Left ventricle myocardium inferior (tissue), 1 donor: ENCODE data around the gene PPCDC. TPM values are rescaled to one million over a fixed set of nuclear protein-coding genes. Genes with fewer than 3 reads are reported as not detected.

Source experiments
- DNase-seq: peaks from one replicate; pipeline ENCODE4 v3.0.0-alpha.2; 2020
- H3K27ac ChIP-seq: fragments of 200-600 bp; replicated peaks from 2 replicates; pipeline ENCODE4 v1.8.0; 2021
- H3K27me3 ChIP-seq: fragments of 200-600 bp; 2 replicates; pipeline ENCODE4 v1.8.0; 2021; ENCODE audit warnings: low read depth
- H3K36me3 ChIP-seq: fragments of 200-600 bp; 2 replicates; pipeline ENCODE4 v1.8.0; 2021
- H3K4me1 ChIP-seq: fragments of 200-600 bp; 2 replicates; pipeline ENCODE4 v1.8.0; 2021
- H3K4me3 ChIP-seq: fragments of 200-600 bp; 2 replicates; pipeline ENCODE4 v1.8.0; 2021; ENCODE audit warnings: mild to moderate bottlenecking, moderate library complexity
- H3K9me3 ChIP-seq: fragments of 200-600 bp; replicated peaks from 2 replicates; pipeline ENCODE4 v1.8.0; 2021
- intact Hi-C: fragments of 100-400 bp; cut with micrococcal nuclease; formaldehyde crosslinking; loops from one replicate; pipeline ENCODE4 v1.11.0; 2022
- total RNA-seq: library from RNA; stranded (reverse); fragmentation: NEBNext Ultra II Directional; extraction: Animal tissue kit (Norgen Biotek cat#: 25700); gene quantifications from one replicate; pipeline ENCODE4 v1.2.1, GENCODE V29; 2021
- TF ChIP-seq, protein P1 (sequence below): fragments of 200-600 bp; IDR thresholded peaks from 2 replicates; pipeline ENCODE4 v1.8.0; 2021; ENCODE audit warnings: antibody characterized with exemption, mild to moderate bottlenecking, borderline replicate concordance
- donor health status: DM: no; HTN: yes; CAD: no; lungs with severe emphysema.

PPCDC gene
- total RNA-seq, 1 donor from 2014 or later: 5.0 TPM

DNA sequence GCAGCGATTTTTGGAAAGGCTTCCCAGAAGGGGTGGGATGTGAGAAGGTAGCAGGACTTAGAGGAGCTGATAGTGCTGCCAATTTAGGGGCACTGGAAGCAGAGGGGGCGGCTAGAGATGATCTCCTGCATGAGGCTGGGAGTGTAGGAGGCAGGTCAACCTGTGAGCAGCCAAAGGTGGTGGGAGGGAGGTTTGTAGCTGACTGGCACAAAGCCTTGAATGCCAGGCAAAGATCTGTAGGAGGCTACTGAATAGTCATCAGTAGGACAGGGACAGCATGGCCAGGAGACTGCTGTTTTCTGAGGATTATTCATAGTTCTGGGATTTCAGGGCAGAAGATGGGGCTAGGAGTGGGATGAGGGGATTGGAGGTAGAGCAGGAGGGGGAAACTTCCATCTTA, 25.8 kb upstream of the PPCDC start:
- Histone ChIP-seq H3K4me1 (peaks cover 11% of the 10 kb centered on the region), H3K4me3 (no peak overlapping the region), H3K9me3 (no peaks in the 10 kb centered on the region), H3K27ac (no peak overlapping the region), H3K36me3 (no peaks in the 10 kb centered on the region), H3K27me3 (peaks cover 50% of the 10 kb centered on the region)
- TF ChIP-seq, protein P1, sequence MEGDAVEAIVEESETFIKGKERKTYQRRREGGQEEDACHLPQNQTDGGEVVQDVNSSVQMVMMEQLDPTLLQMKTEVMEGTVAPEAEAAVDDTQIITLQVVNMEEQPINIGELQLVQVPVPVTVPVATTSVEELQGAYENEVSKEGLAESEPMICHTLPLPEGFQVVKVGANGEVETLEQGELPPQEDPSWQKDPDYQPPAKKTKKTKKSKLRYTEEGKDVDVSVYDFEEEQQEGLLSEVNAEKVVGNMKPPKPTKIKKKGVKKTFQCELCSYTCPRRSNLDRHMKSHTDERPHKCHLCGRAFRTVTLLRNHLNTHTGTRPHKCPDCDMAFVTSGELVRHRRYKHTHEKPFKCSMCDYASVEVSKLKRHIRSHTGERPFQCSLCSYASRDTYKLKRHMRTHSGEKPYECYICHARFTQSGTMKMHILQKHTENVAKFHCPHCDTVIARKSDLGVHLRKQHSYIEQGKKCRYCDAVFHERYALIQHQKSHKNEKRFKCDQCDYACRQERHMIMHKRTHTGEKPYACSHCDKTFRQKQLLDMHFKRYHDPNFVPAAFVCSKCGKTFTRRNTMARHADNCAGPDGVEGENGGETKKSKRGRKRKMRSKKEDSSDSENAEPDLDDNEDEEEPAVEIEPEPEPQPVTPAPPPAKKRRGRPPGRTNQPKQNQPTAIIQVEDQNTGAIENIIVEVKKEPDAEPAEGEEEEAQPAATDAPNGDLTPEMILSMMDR: no peak
- DNase-seq: no peak
- intact Hi-C loops: no loop called here

DNA sequence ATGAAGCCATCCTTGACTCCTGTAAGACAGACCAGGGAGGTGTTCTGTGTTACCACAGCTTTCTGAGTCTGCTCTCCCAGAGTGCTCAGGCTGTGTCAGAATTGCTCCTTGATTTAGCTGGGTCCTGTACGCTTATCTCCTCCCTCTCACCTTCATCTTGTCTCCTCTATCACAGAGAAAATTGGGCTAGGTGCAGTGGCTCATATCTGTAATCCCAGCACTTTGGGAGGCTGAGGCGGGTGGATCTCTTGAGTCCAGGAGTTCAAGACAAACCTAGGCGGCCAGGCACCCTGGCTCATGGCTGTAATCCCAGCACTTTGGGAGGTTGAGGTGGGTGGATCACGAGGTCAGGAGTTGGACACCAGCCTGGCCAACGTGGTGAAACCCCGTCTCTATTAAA, 22.1 kb upstream of the PPCDC start:
- Histone ChIP-seq H3K4me3 (no peak overlapping the region), H3K36me3 (no peaks in the 10 kb centered on the region), H3K27me3 (peaks cover 33% of the 10 kb centered on the region), H3K4me1 (peaks cover 3% of the 10 kb centered on the region), H3K27ac (no peak overlapping the region), H3K9me3 (no peaks in the 10 kb centered on the region)
- no peak for DNase-seq
- intact Hi-C loops: no loop called here
- TF ChIP-seq, protein P1: no peak

DNA sequence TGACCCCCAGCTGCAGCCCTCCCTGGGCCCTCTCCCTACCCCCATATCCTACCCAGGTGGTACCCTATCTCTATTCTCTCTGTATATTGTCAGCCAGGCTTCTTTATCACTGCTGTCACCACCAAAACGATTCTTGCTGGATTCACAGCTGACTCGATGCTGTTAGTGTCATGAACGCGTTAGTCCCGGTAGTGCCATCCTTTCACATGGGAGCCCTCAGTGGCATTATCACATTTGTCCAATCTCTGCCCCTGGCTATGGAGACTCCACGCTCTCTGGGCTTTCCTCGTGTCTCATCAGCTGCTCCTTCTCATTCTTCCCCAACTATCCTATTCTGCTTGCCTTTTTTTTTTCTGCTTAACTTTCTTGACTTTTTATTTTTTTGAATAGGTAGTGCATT, 21.0 kb upstream of the PPCDC start:
- no peak for DNase-seq
- H3K27me3 ChIP-seq: peaks cover 22% of the 10 kb centered on the region
- TF ChIP-seq, protein P1: no peak
- H3K36me3 ChIP-seq: no peaks in the 10 kb centered on the region
- H3K9me3 ChIP-seq: no peaks in the 10 kb centered on the region
- no peaks in the 10 kb centered on the region for H3K4me1 ChIP-seq
- H3K4me3 ChIP-seq: no peak overlapping the region
- intact Hi-C loops: no loop called here
- H3K27ac ChIP-seq: no peak overlapping the region

DNA sequence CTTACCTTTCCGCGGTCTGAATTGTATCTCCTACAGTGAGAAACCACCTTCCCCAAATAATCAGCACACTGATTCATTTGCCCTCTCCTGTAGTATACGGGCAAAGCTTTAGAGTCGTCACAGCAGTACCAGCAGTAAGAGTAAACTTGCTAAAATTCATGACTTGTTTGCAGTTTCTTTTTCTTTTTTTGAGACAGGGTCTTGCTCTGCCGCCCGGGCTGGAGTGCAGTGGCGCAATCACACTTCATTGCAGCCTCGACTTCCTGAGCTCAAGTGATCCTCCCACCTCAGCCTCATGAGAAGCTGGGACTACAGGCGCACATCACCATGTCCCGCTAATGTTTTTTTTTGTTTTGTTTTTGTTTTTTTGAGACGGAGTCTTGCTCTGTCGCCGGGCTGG, 16.2 kb upstream of the PPCDC start:
- Histone ChIP-seq H3K27me3 (no peaks in the 10 kb centered on the region), H3K4me3 (no peak overlapping the region), H3K4me1 (no peaks in the 10 kb centered on the region), H3K36me3 (no peaks in the 10 kb centered on the region), H3K9me3 (no peaks in the 10 kb centered on the region), H3K27ac (no peak overlapping the region)
- intact Hi-C loops: no loop called here
- TF ChIP-seq, protein P1: no peak
- DNase-seq: no peak

DNA sequence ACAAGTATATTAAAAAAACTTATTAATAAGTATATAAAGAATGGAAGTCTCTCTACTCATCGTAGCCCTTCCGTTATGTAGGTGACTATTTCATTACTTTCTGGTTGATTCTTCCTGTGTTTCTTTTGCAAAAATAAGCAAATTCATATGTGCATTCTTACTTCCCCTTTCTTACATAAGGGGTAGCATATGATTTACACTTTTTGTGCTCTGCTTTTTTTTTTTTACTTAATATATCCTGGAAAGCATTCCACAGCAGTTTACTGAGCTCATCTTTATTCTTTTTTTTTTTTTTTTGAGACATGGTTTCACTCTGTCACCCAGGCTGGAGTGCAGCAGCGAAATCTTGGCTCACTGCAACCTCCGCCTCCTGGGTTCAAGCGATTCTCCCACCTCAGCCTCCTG, 15.2 kb upstream of the PPCDC start:
- Histone ChIP-seq H3K9me3 (no peaks in the 10 kb centered on the region), H3K4me3 (no peak overlapping the region), H3K36me3 (no peaks in the 10 kb centered on the region), H3K27me3 (no peaks in the 10 kb centered on the region), H3K4me1 (no peaks in the 10 kb centered on the region), H3K27ac (peak overlapping the region; percentile 33)
- TF ChIP-seq, protein P1: no peak
- DNase-seq: no peak
- intact Hi-C loops: no loop called here
